Neuronal stem cell (in vitro differentiated cells): ENCODE results near the gene NUMA1.

Experiments used
- DNase-seq: peaks from one replicate; pipeline ENCODE4 v3.0.0-alpha.2; 2013; ENCODE audit warnings: low spot score
- H2AFZ ChIP-seq: one replicate; pipeline ENCODE4 v1.6.1; 2013; ENCODE audit warnings: mild to moderate bottlenecking, low read length, inconsistent platforms
- H2AK5ac ChIP-seq: 2 replicates; pipeline ENCODE4 v1.6.1; 2013; ENCODE audit warnings: low read depth, mild to moderate bottlenecking, inconsistent platforms, low read length, moderate library complexity, mixed read lengths
- H2BK120ac ChIP-seq: 2 replicates; pipeline ENCODE4 v1.6.1; 2013; ENCODE audit warnings: low read depth, mild to moderate bottlenecking, inconsistent platforms, low read length, moderate library complexity, mixed read lengths
- H2BK12ac ChIP-seq: one replicate; pipeline ENCODE4 v1.6.1; 2013; ENCODE audit warnings: low read length, inconsistent platforms
- H2BK15ac ChIP-seq: 2 replicates; pipeline ENCODE4 v1.6.1; 2013; ENCODE audit warnings: mild to moderate bottlenecking, low read length, inconsistent platforms, mixed read lengths
- H2BK5ac ChIP-seq: one replicate; pipeline ENCODE4 v1.6.1; 2013; ENCODE audit warnings: inconsistent platforms, mild to moderate bottlenecking, low read length, moderate library complexity
- H3K14ac ChIP-seq: one replicate; pipeline ENCODE4 v1.6.1; 2013; ENCODE audit warnings: low read length, inconsistent platforms
- H3K18ac ChIP-seq: 2 replicates; pipeline ENCODE4 v1.6.1; 2013; ENCODE audit warnings: low read length, inconsistent platforms
- H3K23ac ChIP-seq: 2 replicates; pipeline ENCODE4 v1.6.1; 2013; ENCODE audit warnings: low read depth, mild to moderate bottlenecking, mixed read lengths, low read length, inconsistent platforms; ENCODE audit not compliant: poor library complexity
- H3K27ac ChIP-seq: replicated peaks from 3 replicates; pipeline ENCODE4 v1.5.1; 2013; ENCODE audit warnings: low read length, inconsistent platforms
- H3K27me3 ChIP-seq, 3 experiments: 2 replicates each; pipeline ENCODE4 v1.6.1; 2013; ENCODE audit warnings: low read length in 3 of 3, mild to moderate bottlenecking in 2 of 3, inconsistent platforms in 1 of 3, low read depth in 1 of 3, mixed read lengths in 1 of 3, moderate library complexity in 1 of 3; ENCODE audit not compliant: control insufficient read depth in 3 of 3, insufficient read depth in 3 of 3
- H3K36me3 ChIP-seq, 2 donors: replicated peaks in 1 of 2; 2 replicates each; pipeline ENCODE4 v1.6.1; 2013; ENCODE audit warnings: low read length in 2 of 2; ENCODE audit not compliant: control insufficient read depth in 2 of 2, insufficient read depth in 2 of 2
- H3K4ac ChIP-seq: 2 replicates; pipeline ENCODE4 v1.6.1; 2013; ENCODE audit warnings: inconsistent platforms, mild to moderate bottlenecking, low read length, moderate library complexity
- H3K4me1 ChIP-seq, 2 donors: 1 replicate in 1 of 2; 2 replicates in 1 of 2; pipeline ENCODE4 v1.6.1; 2013; ENCODE audit warnings: low read length in 2 of 2, low read depth in 1 of 2; ENCODE audit not compliant: control insufficient read depth in 2 of 2, insufficient read depth in 1 of 2
- H3K4me2 ChIP-seq: one replicate; pipeline ENCODE4 v1.6.1; 2013; ENCODE audit warnings: mild to moderate bottlenecking, low read length, inconsistent platforms; ENCODE audit not compliant: insufficient read depth, poor library complexity, severe bottlenecking
- H3K4me3 ChIP-seq, 2 donors: 2 replicates each; pipeline ENCODE4 v1.5.1; 2013; ENCODE audit warnings: low read length in 2 of 2, mild to moderate bottlenecking in 2 of 2, inconsistent platforms in 1 of 2, moderate library complexity in 1 of 2
- H3K79me1 ChIP-seq: one replicate; pipeline ENCODE4 v1.6.1; 2013; ENCODE audit warnings: low read depth, mild to moderate bottlenecking, inconsistent platforms, low read length, moderate library complexity
- H3K9ac ChIP-seq: one replicate; pipeline ENCODE4 v1.6.1; 2013; ENCODE audit warnings: mild to moderate bottlenecking, low read depth, low read length, inconsistent platforms; ENCODE audit not compliant: poor library complexity
- H3K9me3 ChIP-seq, 2 donors: replicated peaks in 1 of 2; 2 replicates each; pipeline versions ENCODE3 to v1.6.1; 2013; ENCODE audit warnings: low read length in 2 of 2, mild to moderate bottlenecking in 2 of 2, inconsistent platforms in 1 of 2, low read depth in 1 of 2, mixed read lengths in 1 of 2, moderate library complexity in 1 of 2; ENCODE audit not compliant: control insufficient read depth in 2 of 2, insufficient read depth in 1 of 2
- H4K8ac ChIP-seq: one replicate; pipeline ENCODE4 v1.6.1; 2013; ENCODE audit warnings: low read depth, mild to moderate bottlenecking, inconsistent platforms, low read length, moderate library complexity
- H4K91ac ChIP-seq: one replicate; pipeline ENCODE4 v1.6.1; 2013; ENCODE audit warnings: low read length, low read depth, mild to moderate bottlenecking, inconsistent platforms; ENCODE audit not compliant: poor library complexity
- WGBS, 2 donors: extraction: QIAGEN DNeasy Blood & Tissue Kit; methylation state at CpG; one replicate each; pipeline ENCODE4 v1.1.7; 2013; ENCODE audit warnings: missing lambda C conversion rate in 2 of 2, mixed read lengths in 1 of 2; ENCODE audit not compliant: insufficient read length in 2 of 2, insufficient replicate concordance in 1 of 2; ENCODE audit errors: extremely low coverage in 2 of 2; 5-methylcytosine and 5-hydroxymethylcytosine counted together

NUMA1 gene

GRCh38 chr11:72005347-72006260 is 74.7 kb downstream of the NUMA1 start:
- no peak overlapping the region for H3K27ac ChIP-seq
- H2BK12ac ChIP-seq = no peak overlapping the region

GRCh38 chr11:72004515-72005346 is 75.6 kb downstream of the NUMA1 start:
- Histone ChIP-seq H3K4me2 (no peak overlapping the region), H3K9ac (no peak overlapping the region), H2BK15ac (no peak overlapping the region), H3K9me3 (no peaks in the 10 kb centered on the region), H2AFZ (no peak overlapping the region), H2BK12ac (no peak overlapping the region), H3K14ac (no peak overlapping the region), H3K27ac (no peak overlapping the region), H4K91ac (no peak overlapping the region), H3K4me1 (peaks cover 0 to 3% of the 10 kb centered on the region in 2 donors), H2BK120ac (no peak overlapping the region), H3K4me3 (no peak overlapping the region), H3K27me3 (no peaks in the 10 kb centered on the region), H3K18ac (no peak overlapping the region), H3K79me1 (no peaks in the 10 kb centered on the region), H2BK5ac (no peak overlapping the region), H2AK5ac (no peak overlapping the region), H4K8ac (no peak overlapping the region), H3K36me3 (peaks cover 80 to 99% of the 10 kb centered on the region in 2 donors), H3K4ac (no peak overlapping the region), H3K23ac (no peak overlapping the region)
- WGBS, 2 donors = no CpG with 5 or more reads among the region's 16 CpGs
- no peak for DNase-seq

More at GRCh38 chr11:72005347-72006260, 74.7 kb downstream of the NUMA1 start:
- no peak overlapping the region for H4K91ac ChIP-seq
- H3K79me1 ChIP-seq = no peaks in the 10 kb centered on the region
- no peak overlapping the region for H2AFZ ChIP-seq
- no peak overlapping the region for H2AK5ac ChIP-seq
- H3K23ac ChIP-seq = peak overlapping the region; percentile 15
- no peak overlapping the region for H2BK120ac ChIP-seq
- peaks cover 85 to 99% of the 10 kb centered on the region in 2 donors for H3K36me3 ChIP-seq
- no peaks in the 10 kb centered on the region for H3K9me3 ChIP-seq
- peaks cover 0 to 3% of the 10 kb centered on the region in 2 donors for H3K4me1 ChIP-seq
- DNase-seq = no peak
- no peak overlapping the region for H2BK15ac ChIP-seq
- no peak overlapping the region for H3K4me2 ChIP-seq
- no peak overlapping the region for H3K18ac ChIP-seq
- no peak overlapping the region for H3K14ac ChIP-seq
- H3K4ac ChIP-seq = no peak overlapping the region
- no peak overlapping the region for H3K4me3 ChIP-seq
- no peak overlapping the region for H3K9ac ChIP-seq
- no CpG with 5 or more reads among the region's 20 CpGs for WGBS, 2 donors
- H3K27me3 ChIP-seq = no peaks in the 10 kb centered on the region
- no peak overlapping the region for H4K8ac ChIP-seq
- no peak overlapping the region for H2BK5ac ChIP-seq

DNA sequence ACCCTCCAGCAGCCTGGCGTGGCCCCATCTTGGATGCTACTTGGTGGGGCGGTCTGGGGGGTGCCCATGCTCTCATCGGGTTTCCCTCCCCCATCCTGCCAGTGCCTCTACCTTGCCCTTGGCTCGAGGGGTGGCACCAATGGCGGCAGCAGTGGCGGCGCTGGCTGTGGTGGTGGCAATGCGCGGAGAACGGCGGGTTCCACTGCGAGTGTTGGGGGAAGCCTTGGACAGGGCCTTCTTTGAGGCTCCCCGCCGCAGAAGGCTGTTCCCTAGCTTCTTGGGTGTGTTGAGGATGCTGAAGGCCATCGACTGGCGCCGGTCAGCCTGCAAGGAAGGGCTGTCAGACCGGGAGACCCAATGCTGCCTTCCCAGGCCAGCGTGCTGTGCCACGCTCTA is 76.6 kb downstream of the NUMA1 start:
- no peak overlapping the region for H3K4me3 ChIP-seq
- peaks cover 73 to 97% of the 10 kb centered on the region in 2 donors for H3K36me3 ChIP-seq
- H4K8ac ChIP-seq = no peak overlapping the region
- H2BK15ac ChIP-seq = no peak overlapping the region
- no peak overlapping the region for H4K91ac ChIP-seq
- H3K14ac ChIP-seq = no peak overlapping the region
- DNase-seq = no peak
- H2BK120ac ChIP-seq = no peak overlapping the region
- no peak overlapping the region for H3K4ac ChIP-seq
- no peak overlapping the region for H2AFZ ChIP-seq
- no peak overlapping the region for H3K27ac ChIP-seq
- H3K79me1 ChIP-seq = no peaks in the 10 kb centered on the region
- H2BK5ac ChIP-seq = no peak overlapping the region
- no peak overlapping the region for H2BK12ac ChIP-seq
- H3K4me2 ChIP-seq = no peak overlapping the region
- H2AK5ac ChIP-seq = no peak overlapping the region
- no peaks in the 10 kb centered on the region for H3K27me3 ChIP-seq
- no peak overlapping the region for H3K23ac ChIP-seq
- no peaks in the 10 kb centered on the region for H3K9me3 ChIP-seq
- no peak overlapping the region for H3K18ac ChIP-seq
- no peak overlapping the region for H3K9ac ChIP-seq
- no CpG with 5 or more reads among the region's 20 CpGs for WGBS, 2 donors
- H3K4me1 ChIP-seq = peaks cover 0 to 3% of the 10 kb centered on the region in 2 donors
